ENCODE results near the gene SCFD2.

- TF ChIP-seq CTCF (IDR thresholded peaks at IDR 0.05) (no peak), POLR2AphosphoS5 (IDR thresholded peaks at IDR 0.05) (no peak), EP300 (IDR thresholded peaks at IDR 0.05; ENCODE audit: low read depth) (no peak)
Observed at GRCh38 chr4:52852711-52853110, 513.1 kb downstream of the SCFD2 start.
